Left kidney (tissue), 2 donors: Measurements from ENCODE around the gene SEPHS1. TPM values are rescaled to one million over a fixed set of nuclear protein-coding genes. Genes with fewer than 3 reads are reported as not detected.
"Not testable (repeated sequence)": the region's sequence is repeated elsewhere in the genome, so short reads cannot be mapped to it uniquely, and the experiment has no call there.

Experiments
- DNase-seq: peaks from one replicate; pipeline ENCODE4 v3.0.0-alpha.2; 2013
- polyA plus RNA-seq: library from polyadenylated mRNA; unstranded; fragments of 120-200 nt; gene quantifications from one replicate; pipeline ENCODE4 v1.2.1, GENCODE V29; 2013; ENCODE audit not compliant: insufficient read length

Gene SEPHS1
- polyA plus RNA-seq, 1 donor: 129 TPM

DNA sequence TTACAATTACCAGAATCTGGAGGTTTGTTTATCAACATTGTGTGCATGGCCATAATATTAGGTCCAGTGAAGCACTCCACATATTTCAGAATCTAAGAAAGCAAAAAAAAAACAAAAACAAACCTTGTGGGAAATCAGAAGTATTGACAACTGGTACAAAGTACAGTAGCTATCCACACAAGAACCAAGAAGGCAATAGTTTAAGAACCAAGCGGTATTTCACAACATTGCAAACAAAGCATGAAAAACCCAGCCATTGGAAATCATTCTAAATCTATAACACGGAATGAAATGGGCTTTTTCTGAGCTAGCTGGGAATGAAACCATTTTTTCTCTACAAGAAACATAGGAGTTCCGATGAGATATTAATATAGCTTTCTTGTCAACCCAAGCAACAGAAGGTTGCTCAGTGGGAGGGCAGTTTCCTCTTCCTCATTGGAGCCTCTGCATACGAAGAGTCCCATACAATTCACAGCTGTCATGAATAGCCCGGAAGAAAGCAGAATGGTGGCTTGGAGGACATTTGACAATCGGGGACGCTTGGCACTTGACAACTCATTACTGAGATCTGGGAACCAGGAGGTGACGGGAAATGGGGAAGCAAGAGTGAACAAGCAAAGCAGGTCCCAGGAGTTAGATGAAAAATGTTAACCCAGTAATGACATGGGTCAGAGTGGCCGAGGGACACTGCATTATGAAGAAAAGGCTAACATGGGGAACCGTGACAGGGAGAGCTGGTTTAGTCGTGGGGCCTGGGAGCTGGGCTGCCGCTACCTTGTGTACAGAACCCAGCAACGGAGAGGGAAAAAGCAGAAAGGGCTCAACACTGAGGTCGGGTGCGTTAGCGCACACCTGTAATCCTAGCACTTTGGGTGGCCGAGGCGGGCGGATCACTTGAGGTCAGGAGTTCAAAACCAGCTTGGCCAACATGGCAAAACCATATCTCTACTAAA lies 56.0 kb downstream of the SEPHS1 start:
- no peak for DNase-seq

DNA sequence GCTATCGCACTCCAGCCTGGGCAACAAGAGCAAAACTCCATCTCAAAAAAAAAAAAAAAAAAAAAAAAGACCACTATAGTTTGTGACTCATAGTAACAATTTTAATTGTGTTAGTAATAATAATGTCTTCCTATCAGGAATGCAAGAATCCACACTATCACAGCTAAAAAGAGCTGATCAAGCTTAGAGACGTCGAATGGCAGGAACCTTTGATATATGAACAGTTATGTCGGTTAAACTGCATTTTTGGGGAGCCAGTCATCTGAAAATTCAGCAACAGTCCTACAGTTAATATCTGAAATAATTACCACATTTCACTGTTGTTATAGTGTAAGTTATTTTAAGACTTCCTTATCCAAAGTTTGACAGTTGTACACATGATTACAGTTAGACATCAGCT lies 57.0 kb downstream of the SEPHS1 start:
- DNase-seq: no peak

DNA sequence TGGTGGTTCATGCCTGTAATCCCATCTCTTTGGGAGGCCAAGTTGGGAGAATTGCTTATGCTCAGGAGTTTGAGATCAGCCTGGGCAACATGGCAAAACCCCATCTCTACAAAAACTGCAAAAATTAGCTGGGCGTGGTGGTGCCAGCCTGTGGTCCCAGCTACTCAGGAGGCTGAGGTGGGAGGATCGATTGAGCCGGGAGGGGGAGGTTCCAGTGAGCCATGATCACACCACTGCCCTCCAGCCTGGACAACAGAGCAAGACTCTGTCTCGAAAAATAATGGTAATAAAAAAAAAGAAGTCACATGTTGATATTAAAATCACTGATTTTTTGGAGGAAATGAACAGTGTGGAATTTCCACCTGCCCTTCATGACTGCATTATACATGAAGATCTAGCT lies 64.0 kb downstream of the SEPHS1 start:
- DNase-seq: no peak

- not testable (repeated sequence) for DNase-seq
Measured at GRCh38 chr10:13282348-13282747, 65.7 kb downstream of the SEPHS1 start.

GRCh38 chr10:13276749-13277365 lies 71.2 kb downstream of the SEPHS1 start:
- DNase-seq: no peak

DNA sequence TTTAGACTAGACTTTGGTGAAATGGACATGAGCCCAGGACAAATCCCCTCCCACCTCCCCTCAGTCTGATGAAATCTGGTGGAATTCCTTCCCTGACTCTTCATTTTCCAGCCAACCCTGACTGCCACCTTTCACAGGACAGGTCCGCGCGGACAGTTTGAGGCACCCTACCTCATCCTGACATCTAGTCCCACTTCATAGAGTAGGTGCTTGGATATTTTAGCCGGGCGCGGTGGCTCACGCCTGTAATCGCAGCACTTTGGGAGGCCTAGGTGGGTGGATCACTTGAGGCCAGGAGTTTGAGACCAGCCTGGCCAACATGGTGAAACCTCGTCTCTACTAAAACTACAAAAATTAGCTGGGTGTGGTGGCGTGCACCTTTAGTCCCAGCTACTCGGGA lies 71.9 kb downstream of the SEPHS1 start:
- not testable (repeated sequence) for DNase-seq

- peak; percentile 55 for DNase-seq
Measured at GRCh38 chr10:13272164-13272571, 75.9 kb downstream of the SEPHS1 start.

- DNase-seq: peak; percentile 10
Measured at GRCh38 chr10:13271552-13272163, 76.4 kb downstream of the SEPHS1 start.

DNA sequence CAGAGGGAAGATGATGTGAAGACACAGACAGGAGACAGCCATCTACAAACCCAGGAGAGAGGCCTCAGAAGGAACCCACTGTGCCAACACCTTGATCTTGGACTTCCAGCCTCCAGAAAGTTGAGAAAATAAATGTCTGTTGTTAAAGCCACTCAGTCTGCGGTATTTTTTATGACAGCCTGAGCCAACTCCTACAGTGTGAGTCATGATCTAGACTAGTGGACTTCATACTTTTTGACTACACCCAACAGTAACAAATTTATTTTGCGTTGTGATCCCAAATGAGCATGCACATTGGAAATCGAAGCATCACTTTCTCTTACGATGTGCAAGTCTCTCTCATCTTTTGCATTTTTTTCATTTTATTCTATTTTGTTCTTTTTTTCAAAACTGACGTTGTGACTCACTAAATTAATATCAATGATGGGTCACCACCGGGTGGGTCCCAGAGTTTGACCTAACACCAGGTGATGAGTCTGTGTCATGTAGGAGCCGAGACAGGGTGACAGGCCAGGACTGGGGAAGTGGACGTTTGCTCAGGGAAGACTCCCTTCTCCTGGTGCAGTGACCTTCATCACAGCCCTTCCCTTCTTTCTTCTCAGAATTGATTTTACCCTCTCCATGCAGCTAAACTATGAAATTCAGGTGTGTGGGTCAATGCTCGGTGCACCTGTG lies 77.1 kb downstream of the SEPHS1 start:
- DNase-seq: no peak

DNA sequence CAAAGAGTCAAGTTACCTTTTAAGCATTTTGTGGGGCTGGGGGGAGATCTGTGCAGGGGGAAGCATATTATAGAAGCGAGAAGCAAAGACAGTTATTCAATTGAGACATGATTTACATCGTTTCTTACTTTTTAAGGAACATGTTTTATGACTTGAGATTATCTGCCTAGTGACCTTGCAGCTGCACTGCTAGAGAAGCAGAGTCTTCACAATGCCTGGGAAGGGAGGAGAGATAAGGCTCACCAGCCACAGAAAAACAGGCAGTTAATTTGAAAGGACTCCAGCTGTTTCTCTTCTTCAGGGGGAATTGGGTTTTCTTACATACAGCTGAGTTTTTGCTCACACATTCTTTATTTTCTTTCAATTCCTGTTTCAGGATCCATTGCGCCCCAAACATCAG lies 79.3 kb downstream of the SEPHS1 start:
- DNase-seq: peak; percentile 54

GRCh38 chr10:13268310-13268709 lies 79.8 kb downstream of the SEPHS1 start:
- DNase-seq: no peak

Other genes starting within 250 kb of the SEPHS1 start
- gene OPTN, start 248.1 kb downstream of the SEPHS1 start, polyA plus RNA-seq: 36.3 TPM
- gene MCM10, start 186.7 kb downstream of the SEPHS1 start, polyA plus RNA-seq: 17.1 TPM
- gene UCMA, start 113.9 kb downstream of the SEPHS1 start, polyA plus RNA-seq: not detected
- gene PHYH, start 48.2 kb downstream of the SEPHS1 start, polyA plus RNA-seq: 26.4 TPM
- gene BEND7, start 180.7 kb upstream of the SEPHS1 start, polyA plus RNA-seq: 40.7 TPM
- 28.3 TPM for gene PRPF18, start 238.7 kb upstream of the SEPHS1 start, polyA plus RNA-seq